A549 (cell line): Measurements from ENCODE around the gene BBX. TPM values are rescaled to one million over a fixed set of nuclear protein-coding genes. Genes with fewer than 3 reads are reported as not detected.

Experiments used
- ATAC-seq, 2 experiments: fragments of 200-7000 bp in 1 of 2; fragments of >200 bp in 1 of 2; cut with Nextera tagmentation in 1 of 2; cut with Tn5 transposase in 1 of 2; 3 replicates each; pipeline versions ENCODE4 v1.8.0 to v1.9.1; 2018 to 2020; ENCODE audit warnings: mild to moderate bottlenecking in 1 of 2, moderate library complexity in 1 of 2
- CTCF ChIA-PET: fragments of 300-600 bp; sonication (Branson Sonifier 250); formaldehyde crosslinking; extraction: SDS; loops from one replicate; lab custom pipeline; 2021; ENCODE audit warnings: antibody characterized with exemption, inconsistent platforms; lab: Yijun Ruan, JAX
- POLR2A ChIA-PET: fragments of 350-600 bp; formaldehyde crosslinking; extraction: SDS; loops from one replicate; lab custom pipeline; 2021; ENCODE audit warnings: antibody characterized with exemption, inconsistent platforms; lab: Yijun Ruan, JAX
- DNase-seq, 2 experiments: peaks; one replicate each; pipeline versions ENCODE4 v3.0.0 to v3.0.0-alpha.2; 2011 to 2016; ENCODE audit warnings: low read depth in 1 of 2, low spot score in 1 of 2
- FAIRE-seq: peaks from 2 replicates; lab custom pipeline; 2011; peaks lifted over from hg19 to GRCh38; lab: Jason Lieb, UNC
- H3K27ac ChIP-seq, 2 experiments: fragments of >200 bp; sonication (Bioruptor Twin); formaldehyde crosslinking; 3 replicates each; pipeline ENCODE4 v1.5.1; 2016 to 2017
- H3K4me1 ChIP-seq: fragments of >200 bp; sonication (Bioruptor Twin); formaldehyde crosslinking; 3 replicates; pipeline ENCODE4 v1.6.1; 2016
- H3K4me2 ChIP-seq: fragments of >200 bp; sonication (Bioruptor Twin); formaldehyde crosslinking; 3 replicates; pipeline ENCODE4 v1.6.1; 2016
- H3K4me3 ChIP-seq: fragments of >200 bp; sonication (Bioruptor Twin); formaldehyde crosslinking; 3 replicates; pipeline ENCODE4 v1.5.1; 2016
- H3K9me3 ChIP-seq: fragments of >200 bp; sonication (Bioruptor Twin); formaldehyde crosslinking; 3 replicates; pipeline ENCODE4 v1.6.1; 2016
- BCL3 ChIP-seq: fragments of >200 bp; sonication (Bioruptor Twin); formaldehyde crosslinking; IDR thresholded peaks from 3 replicates; pipeline ENCODE4 v1.6.1; 2016
- BHLHE40 ChIP-seq: IDR thresholded peaks from 2 replicates; pipeline ENCODE4 v1.6.1; 2012; ENCODE audit warnings: low read depth, low read length, inconsistent platforms
- CBX2 ChIP-seq: fragments of 200-600 bp; sonication (generic); IDR thresholded peaks from 2 replicates; pipeline ENCODE4 v1.6.1; 2016; ENCODE audit warnings: low read depth, mild to moderate bottlenecking, borderline replicate concordance
- CHD4 ChIP-seq: fragments of 200-600 bp; sonication (generic); IDR thresholded peaks from 2 replicates; pipeline ENCODE4 v1.6.1; 2016; ENCODE audit warnings: antibody characterized with exemption, mild to moderate bottlenecking, borderline replicate concordance
- E2F6 ChIP-seq: IDR thresholded peaks from 2 replicates; pipeline ENCODE4 v1.6.1; 2012; ENCODE audit warnings: low read depth, borderline replicate concordance
- EHF ChIP-seq: fragments of 250-450 bp; sonication (Bioruptor Pico); IDR thresholded peaks from 2 replicates; pipeline ENCODE4 v1.5.0; 2020; ENCODE audit warnings: mild to moderate bottlenecking
- GATA3 ChIP-seq: IDR thresholded peaks from 2 replicates; pipeline ENCODE4 v1.6.1; 2012; ENCODE audit warnings: borderline replicate concordance
- HES2 ChIP-seq: fragments of >200 bp; sonication (Bioruptor Twin); formaldehyde crosslinking; IDR thresholded peaks from 2 replicates; pipeline ENCODE4 v1.6.1; 2016
- HMGXB4 ChIP-seq: fragments of 250-450 bp; sonication (Bioruptor Pico); IDR thresholded peaks from 2 replicates; pipeline ENCODE4 v1.5.0; 2021; ENCODE audit warnings: mild to moderate bottlenecking, moderate library complexity, borderline replicate concordance
- KDM1A ChIP-seq: fragments of 200-600 bp; sonication (generic); IDR thresholded peaks from 2 replicates; pipeline ENCODE4 v1.6.1; 2016; ENCODE audit warnings: low read depth, mild to moderate bottlenecking
- KDM5A ChIP-seq: fragments of 200-600 bp; sonication (generic); IDR thresholded peaks from 2 replicates; pipeline ENCODE4 v1.6.1; 2016; ENCODE audit warnings: antibody characterized with exemption, mild to moderate bottlenecking
- MYC ChIP-seq: IDR thresholded peaks from 2 replicates; pipeline ENCODE4 v1.6.1; 2012; ENCODE audit warnings: mild to moderate bottlenecking, inconsistent platforms, low read length, improper control_type of control experiment, borderline replicate concordance
- NFE2L2 ChIP-seq: fragments of 150-350 bp; conservative IDR thresholded peaks from 2 replicates; pipeline ENCODE4 v1.6.1; 2014; ENCODE audit warnings: low read length
- NPAS2 ChIP-seq: fragments of 250-450 bp; sonication (Bioruptor Pico); IDR thresholded peaks from 2 replicates; pipeline ENCODE4 v1.8.0; 2022; ENCODE audit warnings: mild to moderate bottlenecking, moderate library complexity, borderline replicate concordance
- POLR2A ChIP-seq: IDR thresholded peaks from 2 replicates; pipeline ENCODE4 v1.6.1; 2012; ENCODE audit warnings: mild to moderate bottlenecking, low read length
- RAD21 ChIP-seq, 2 experiments: fragments of >200 bp in 1 of 2; sonication (Bioruptor Twin) in 1 of 2; formaldehyde crosslinking in 1 of 2; IDR thresholded peaks in 1 of 2; conservative IDR thresholded peaks in 1 of 2; 2 replicates in 1 of 2; 3 replicates in 1 of 2; pipeline ENCODE4 v1.6.1; 2012 to 2018; ENCODE audit warnings: inconsistent platforms in 1 of 2
- RARB ChIP-seq: fragments of 250-450 bp; sonication (Bioruptor Pico); IDR thresholded peaks from 2 replicates; pipeline ENCODE4 v1.8.0; 2021; ENCODE audit warnings: mild to moderate bottlenecking, moderate library complexity
- RFX5 ChIP-seq: fragments of 450-650 bp; IDR thresholded peaks from 2 replicates; pipeline ENCODE4 v1.7.1; 2014; ENCODE audit warnings: antibody characterized with exemption, mild to moderate bottlenecking, moderate library complexity
- RNF2 ChIP-seq: fragments of 200-600 bp; sonication (generic); IDR thresholded peaks from 2 replicates; pipeline ENCODE4 v1.6.1; 2016; ENCODE audit warnings: low read depth, mild to moderate bottlenecking, antibody characterized with exemption, moderate library complexity, borderline replicate concordance
- TFCP2L1 ChIP-seq: fragments of 250-450 bp; sonication (Bioruptor Pico); IDR thresholded peaks from 2 replicates; pipeline ENCODE4 v1.5.0; 2021; ENCODE audit warnings: mild to moderate bottlenecking
- USF2 ChIP-seq: fragments of 450-650 bp; IDR thresholded peaks from 2 replicates; pipeline ENCODE4 v1.6.1; 2014; ENCODE audit warnings: antibody characterized with exemption
- ZFP36 ChIP-seq: fragments of 450-650 bp; IDR thresholded peaks from 2 replicates; pipeline ENCODE4 v1.6.1; 2014; ENCODE audit warnings: borderline replicate concordance; ENCODE audit not compliant: partially characterized antibody
- WGBS: methylation state at CpG from one replicate; pipeline ENCODE4 v1.1.6; 2017; ENCODE audit errors: missing lambda C conversion rate; 5-methylcytosine and 5-hydroxymethylcytosine counted together
- polyA plus RNA-seq, 4 experiments: library from polyadenylated mRNA; depleted of rRNA in 3 of 4; stranded (reverse); fragments of >200 nt; fragmentation: RNase III in 1 of 4; extraction: RNeasy Plus Mini Kit Qiagen cat#74134 plus additional on column Dnase treatment in 1 of 4; gene quantifications; 2 replicates in 3 of 4; 3 replicates in 1 of 4; pipeline ENCODE4 v1.2.3, GENCODE V29; 2011 to 2017

Gene BBX
- polyA plus RNA-seq, 2 of the 4 experiments (the other 2 are of a cell fraction): 16.7 to 62.8 TPM

- Histone ChIP-seq H3K4me2 (no peak overlapping the region), H3K9me3 (no peaks in the 10 kb centered on the region), H3K4me3 (no peak overlapping the region), H3K4me1 (peaks cover 10% of the 10 kb centered on the region; the same call in 2 of the 3 replicates), H3K27ac (no peak overlapping the region)
- FAIRE-seq (no peak), ATAC-seq (no peak), DNase-seq (no peak)
- POLR2A ChIA-PET: no interaction called here
- 98% methylated on average over 8 of the region's 8 CpGs for WGBS
- TF ChIP-seq RARB (CRISPR knock-in tag): no peak
- no peak for TF ChIP-seq EHF
- TF ChIP-seq RNF2: no peak
- CTCF ChIA-PET: interaction anchor here (1.0 kb wide), 1 partner anchor 160 kb away, joined by 3 read pairs; no protein-coding TSS in a partner anchor
Measured at GRCh38 chr3:107767897-107768605, 245.3 kb downstream of the BBX start.

- Histone ChIP-seq H3K4me1 (peaks cover 10% of the 10 kb centered on the region; the same call in 2 of the 3 replicates), H3K27ac (no peak overlapping the region), H3K4me3 (no peak overlapping the region), H3K4me2 (no peak overlapping the region), H3K9me3 (no peaks in the 10 kb centered on the region)
- ATAC-seq (no peak), FAIRE-seq (no peak), DNase-seq (no peak)
- ChIA-PET POLR2A (no interaction called here), CTCF (no interaction called here)
- WGBS: 93% methylated on average over 3 of the region's 3 CpGs
- TF ChIP-seq CHD4 (no peak), GATA3 (no peak), E2F6 (no peak), RAD21 (conservative IDR thresholded peaks at IDR 0.05 in 1 of 2, IDR thresholded peaks at IDR 0.05 in 1 of 2) (no peak), CBX2 (no peak), NPAS2 (CRISPR knock-in tag) (no peak), HES2 (no peak), BCL3 (no peak), ZFP36 (no peak), RFX5 (no peak), USF2 (no peak), TFCP2L1 (CRISPR knock-in tag) (no peak), KDM5A (no peak), NFE2L2 (no peak), POLR2A (no peak), RARB (CRISPR knock-in tag) (no peak), MYC (no peak), BHLHE40 (no peak), HMGXB4 (CRISPR knock-in tag) (no peak), KDM1A (no peak)
Measured at GRCh38 chr3:107769882-107770281, 247.1 kb downstream of the BBX start.
